HFFc6 (cell line): ENCODE results near the gene MED14. TPM values are rescaled to one million over a fixed set of nuclear protein-coding genes. Genes with fewer than 3 reads are reported as not detected.
A peak's percentile ranks its signal among the peaks of the same experiment; 100 is the strongest.

Experiments
- DNase-seq: peaks from one replicate; pipeline ENCODE4 v3.0.0-alpha.2; 2018
- H3K27ac Mint-ChIP-seq: 2 replicates; pipeline ENCODE4 v1.8.0; 2020; ENCODE audit warnings: mild to moderate bottlenecking, mixed read lengths
- H3K27me3 Mint-ChIP-seq: 2 replicates; pipeline ENCODE4 v1.8.0; 2021; ENCODE audit warnings: mild to moderate bottlenecking, moderate library complexity, mixed read lengths; ENCODE audit not compliant: insufficient read depth
- H3K36me3 Mint-ChIP-seq: 2 replicates; pipeline ENCODE4 v1.8.0; 2021; ENCODE audit warnings: low read depth, mixed read lengths
- H3K4me1 Mint-ChIP-seq: 2 replicates; pipeline ENCODE4 v1.8.0; 2020; ENCODE audit warnings: low read depth, mixed read lengths
- H3K4me3 Mint-ChIP-seq: 2 replicates; pipeline ENCODE4 v1.8.0; 2020; ENCODE audit warnings: mild to moderate bottlenecking, moderate library complexity, mixed read lengths
- H3K9me3 Mint-ChIP-seq: 2 replicates; pipeline ENCODE4 v1.8.0; 2020; ENCODE audit warnings: mild to moderate bottlenecking, mixed read lengths
- CTCF ChIP-seq: fragments of 200-600 bp; sonication (generic); IDR thresholded peaks from 2 replicates; pipeline ENCODE4 v1.5.0; 2021; ENCODE audit warnings: antibody characterized with exemption, mild to moderate bottlenecking
- total RNA-seq, 6 experiments: library from RNA; stranded (reverse); fragmentation: NEBNext Ultra II Directional; extraction: Animal tissue kit (Norgen Biotek cat#: 25700); gene quantifications; 2 replicates in 1 of 6; 3 replicates in 5 of 6; pipeline ENCODE4 v1.2.3, GENCODE V29; 2021

Gene MED14
- total RNA-seq, 6 experiments from 2014 or later = 29.0 to 40.5 (median 38.2) TPM

- no peaks in the 10 kb centered on the region for H3K9me3 Mint-ChIP-seq
- no peak overlapping the region for H3K27ac Mint-ChIP-seq
- no peak overlapping the region for H3K4me3 Mint-ChIP-seq
- no peak for TF ChIP-seq CTCF
- no peak for DNase-seq
- H3K4me1 Mint-ChIP-seq = peaks cover 11% of the 10 kb centered on the region
- peaks cover 13% of the 10 kb centered on the region for H3K36me3 Mint-ChIP-seq
- no peaks in the 10 kb centered on the region; the same call in 1 of the 2 replicates for H3K27me3 Mint-ChIP-seq
Measured at GRCh38 chrX:40727581-40728252, 7.6 kb downstream of the MED14 start.

- Mint-ChIP-seq H3K9me3 (no peaks in the 10 kb centered on the region), H3K36me3 (peaks cover 18% of the 10 kb centered on the region), H3K4me1 (peaks cover 13% of the 10 kb centered on the region), H3K27ac (no peak overlapping the region), H3K27me3 (no peaks in the 10 kb centered on the region; the same call in 1 of the 2 replicates), H3K4me3 (no peak overlapping the region)
- TF ChIP-seq CTCF = no peak
- DNase-seq = no peak
Measured at GRCh38 chrX:40727093-40727492, 8.2 kb downstream of the MED14 start.

- H3K4me3 Mint-ChIP-seq = no peak overlapping the region
- H3K27ac Mint-ChIP-seq = no peak overlapping the region
- DNase-seq = no peak
- H3K9me3 Mint-ChIP-seq = no peaks in the 10 kb centered on the region
- H3K4me1 Mint-ChIP-seq = peaks cover 38% of the 10 kb centered on the region
- peaks cover 16% of the 10 kb centered on the region for H3K36me3 Mint-ChIP-seq
- H3K27me3 Mint-ChIP-seq = no peaks in the 10 kb centered on the region; the same call in 1 of the 2 replicates
- no peak for TF ChIP-seq CTCF
Measured at GRCh38 chrX:40722930-40723329, 12.4 kb downstream of the MED14 start.

GRCh38 chrX:40721489-40722106 is 13.7 kb downstream of the MED14 start:
- peaks cover 14% of the 10 kb centered on the region for H3K36me3 Mint-ChIP-seq
- H3K27ac Mint-ChIP-seq = peak overlapping the region; percentile 24; the same call in 1 of the 2 replicates
- DNase-seq = no peak
- H3K4me3 Mint-ChIP-seq = no peak overlapping the region
- no peaks in the 10 kb centered on the region; the same call in 1 of the 2 replicates for H3K27me3 Mint-ChIP-seq
- TF ChIP-seq CTCF = no peak
- H3K9me3 Mint-ChIP-seq = no peaks in the 10 kb centered on the region
- H3K4me1 Mint-ChIP-seq = peaks cover 40% of the 10 kb centered on the region

GRCh38 chrX:40720792-40721191 is 14.6 kb downstream of the MED14 start:
- DNase-seq = no peak
- Mint-ChIP-seq H3K4me1 (peaks cover 41% of the 10 kb centered on the region), H3K36me3 (peaks cover 14% of the 10 kb centered on the region), H3K27ac (no peak overlapping the region), H3K9me3 (no peaks in the 10 kb centered on the region), H3K4me3 (no peak overlapping the region), H3K27me3 (no peaks in the 10 kb centered on the region; the same call in 1 of the 2 replicates)
- no peak for TF ChIP-seq CTCF
